Tibial nerve (tissue), 4 donors: ENCODE results near the gene PODXL. TPM values are rescaled to one million over a fixed set of nuclear protein-coding genes. Genes with fewer than 3 reads are reported as not detected.

Source experiments
- DNase-seq, 2 donors: peaks; one replicate each; pipeline ENCODE4 v3.0.0-alpha.2; 2019; ENCODE audit warnings: low spot score in 2 of 2
- H3K27ac ChIP-seq, 4 donors: fragments of 200-600 bp; sonication (generic) in 3 of 4; one replicate each; pipeline ENCODE4 v1.5.1; 2017 to 2019; ENCODE audit warnings: mild to moderate bottlenecking in 1 of 4
- H3K27me3 ChIP-seq, 2 donors: fragments of 200-600 bp; sonication (generic) in 1 of 2; one replicate each; pipeline versions ENCODE4 v1.5.1 to v1.6.0; 2017 to 2019
- H3K36me3 ChIP-seq, 3 donors: fragments of 200-600 bp; sonication (generic); one replicate each; pipeline ENCODE4 v1.5.1; 2018 to 2019
- H3K4me1 ChIP-seq, 4 donors: fragments of 200-600 bp; sonication (generic) in 3 of 4; one replicate each; pipeline ENCODE4 v1.5.1; 2017 to 2019
- H3K4me3 ChIP-seq, 4 donors: fragments of 200-600 bp; sonication (generic) in 3 of 4; one replicate each; pipeline ENCODE4 v1.5.1; 2017 to 2019; ENCODE audit warnings: mild to moderate bottlenecking in 1 of 4, moderate library complexity in 1 of 4
- H3K9me3 ChIP-seq, 4 donors: fragments of 200-600 bp; sonication (generic) in 3 of 4; one replicate each; pipeline ENCODE4 v1.5.1; 2017 to 2019
- EP300 ChIP-seq, 2 donors: sonication (generic); formaldehyde crosslinking; IDR thresholded peaks; one replicate each; pipeline ENCODE4 v1.6.1; 2017; ENCODE audit warnings: antibody characterized with exemption in 2 of 2, mild to moderate bottlenecking in 1 of 2
- POLR2A ChIP-seq, 2 donors: fragments of 450-650 bp; IDR thresholded peaks; one replicate each; pipeline ENCODE4 v1.6.1; 2017; ENCODE audit warnings: antibody characterized with exemption in 2 of 2, mild to moderate bottlenecking in 2 of 2, moderate library complexity in 2 of 2
- WGBS, 2 donors: methylation state at CpG; one replicate each; pipeline ENCODE4 v1.1.5; 2018; 5-methylcytosine and 5-hydroxymethylcytosine counted together
- total RNA-seq, 4 donors: library from RNA; depleted of rRNA; stranded (reverse); fragments of >200 nt; gene quantifications; one replicate each; pipeline ENCODE4 v1.1.0, GENCODE V29; 2016
- TF ChIP-seq, protein P1 (sequence below), 5 experiments: fragments of 200-600 bp in 3 of 5; fragments of 450-650 bp in 2 of 5; sonication (generic) in 3 of 5; IDR thresholded peaks; one replicate each; pipeline ENCODE4 v1.5.1; 2016 to 2019; ENCODE audit warnings: antibody characterized with exemption in 5 of 5, mild to moderate bottlenecking in 3 of 5, moderate library complexity in 2 of 5

PODXL gene
- total RNA-seq, 4 donors from 2014 or later: 12.1 to 40.8 (median 34.3) TPM

DNA sequence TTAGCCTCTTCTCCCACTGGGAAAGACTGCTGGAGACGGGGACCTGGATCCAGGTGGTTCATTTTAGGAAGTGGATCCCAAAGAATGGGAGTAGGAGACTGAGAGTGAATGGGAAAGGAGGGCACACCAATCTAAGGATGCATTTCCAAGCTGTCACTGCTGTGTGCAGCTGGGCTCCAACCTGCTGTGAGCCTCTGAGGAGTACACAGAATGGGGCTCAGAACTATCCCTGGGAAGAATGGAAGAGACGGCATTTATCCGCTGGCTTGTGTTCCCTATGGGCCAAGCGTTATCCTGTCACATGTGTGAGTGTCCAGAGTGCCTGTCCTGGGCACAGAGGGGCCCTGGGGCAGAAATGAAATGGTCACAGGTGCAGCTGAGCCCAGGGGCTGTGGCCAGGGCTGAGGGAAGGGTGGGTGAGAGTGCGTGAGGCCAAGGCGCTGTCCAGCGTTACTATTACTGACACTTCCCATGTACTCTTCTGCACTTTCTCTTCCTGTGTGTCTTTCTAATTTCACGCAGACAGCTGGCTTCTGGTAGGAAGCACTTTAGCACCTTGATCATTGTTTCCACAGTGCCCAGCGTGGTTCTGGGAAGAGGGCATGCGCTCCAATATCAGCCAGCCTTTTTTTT is 35.4 kb upstream of the PODXL start:
- no peak overlapping the region for H3K27ac ChIP-seq
- WGBS, 2 donors: 66% methylated on average over 10 of the region's 10 CpGs

DNA sequence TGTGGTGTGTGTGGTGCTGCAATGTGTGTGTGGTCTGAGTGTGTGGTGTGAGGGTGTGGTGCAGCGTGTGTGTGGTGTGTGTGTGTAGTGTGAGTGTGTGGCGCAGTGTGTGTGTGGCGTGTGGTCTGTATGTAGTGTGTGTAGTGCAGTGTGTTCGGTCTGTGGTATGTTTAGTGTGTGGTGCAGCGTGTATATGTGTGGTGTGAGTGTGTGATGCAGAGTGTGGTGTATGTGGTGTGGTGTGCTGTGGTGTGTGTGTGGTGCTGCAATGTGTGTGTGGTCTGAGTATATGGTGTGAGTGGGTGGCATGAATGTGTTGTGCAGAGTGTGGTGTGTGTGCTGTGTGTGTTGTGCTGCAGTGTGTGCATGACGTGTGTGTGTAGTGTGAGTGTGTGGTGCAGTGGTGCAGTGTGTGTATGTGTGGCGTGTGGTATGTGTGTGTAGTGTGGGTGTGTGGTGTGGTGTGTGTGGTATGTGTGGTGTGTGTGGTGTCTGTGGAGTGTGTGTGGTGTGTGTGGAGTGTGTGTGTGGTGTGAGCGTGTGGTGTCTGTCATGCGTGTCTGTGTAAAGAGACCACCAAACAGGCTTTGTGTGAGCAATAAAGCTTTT is 31.0 kb upstream of the PODXL start:
- no peaks in the 10 kb centered on the region for H3K27me3 ChIP-seq
- WGBS, 2 donors: 91 to 92% methylated on average over 9 of the region's 9 CpGs
- H3K4me3 ChIP-seq: no peak overlapping the region
- no peak for DNase-seq
- no peak overlapping the region for H3K27ac ChIP-seq
- no peaks in the 10 kb centered on the region for H3K36me3 ChIP-seq
- TF ChIP-seq EP300 (IDR thresholded peaks at IDR 0.05): no peak
- TF ChIP-seq POLR2A (IDR thresholded peaks at IDR 0.05): no peak
- TF ChIP-seq, protein P1, sequence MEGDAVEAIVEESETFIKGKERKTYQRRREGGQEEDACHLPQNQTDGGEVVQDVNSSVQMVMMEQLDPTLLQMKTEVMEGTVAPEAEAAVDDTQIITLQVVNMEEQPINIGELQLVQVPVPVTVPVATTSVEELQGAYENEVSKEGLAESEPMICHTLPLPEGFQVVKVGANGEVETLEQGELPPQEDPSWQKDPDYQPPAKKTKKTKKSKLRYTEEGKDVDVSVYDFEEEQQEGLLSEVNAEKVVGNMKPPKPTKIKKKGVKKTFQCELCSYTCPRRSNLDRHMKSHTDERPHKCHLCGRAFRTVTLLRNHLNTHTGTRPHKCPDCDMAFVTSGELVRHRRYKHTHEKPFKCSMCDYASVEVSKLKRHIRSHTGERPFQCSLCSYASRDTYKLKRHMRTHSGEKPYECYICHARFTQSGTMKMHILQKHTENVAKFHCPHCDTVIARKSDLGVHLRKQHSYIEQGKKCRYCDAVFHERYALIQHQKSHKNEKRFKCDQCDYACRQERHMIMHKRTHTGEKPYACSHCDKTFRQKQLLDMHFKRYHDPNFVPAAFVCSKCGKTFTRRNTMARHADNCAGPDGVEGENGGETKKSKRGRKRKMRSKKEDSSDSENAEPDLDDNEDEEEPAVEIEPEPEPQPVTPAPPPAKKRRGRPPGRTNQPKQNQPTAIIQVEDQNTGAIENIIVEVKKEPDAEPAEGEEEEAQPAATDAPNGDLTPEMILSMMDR (IDR thresholded peaks at IDR 0.05): no peak
- no peaks in the 10 kb centered on the region for H3K4me1 ChIP-seq
- no peaks in the 10 kb centered on the region for H3K9me3 ChIP-seq

More for the DNA sequence above, 35.4 kb upstream of the PODXL start:
- Histone ChIP-seq H3K9me3 (no peaks in the 10 kb centered on the region), H3K27me3 (no peaks in the 10 kb centered on the region), H3K4me3 (no peak overlapping the region), H3K4me1 (no peaks in the 10 kb centered on the region), H3K36me3 (no peaks in the 10 kb centered on the region)
- TF ChIP-seq, protein P1 (IDR thresholded peaks at IDR 0.05): no peak
- no peak for TF ChIP-seq EP300 (IDR thresholded peaks at IDR 0.05)
- no peak for TF ChIP-seq POLR2A (IDR thresholded peaks at IDR 0.05)
- no peak for DNase-seq

DNA sequence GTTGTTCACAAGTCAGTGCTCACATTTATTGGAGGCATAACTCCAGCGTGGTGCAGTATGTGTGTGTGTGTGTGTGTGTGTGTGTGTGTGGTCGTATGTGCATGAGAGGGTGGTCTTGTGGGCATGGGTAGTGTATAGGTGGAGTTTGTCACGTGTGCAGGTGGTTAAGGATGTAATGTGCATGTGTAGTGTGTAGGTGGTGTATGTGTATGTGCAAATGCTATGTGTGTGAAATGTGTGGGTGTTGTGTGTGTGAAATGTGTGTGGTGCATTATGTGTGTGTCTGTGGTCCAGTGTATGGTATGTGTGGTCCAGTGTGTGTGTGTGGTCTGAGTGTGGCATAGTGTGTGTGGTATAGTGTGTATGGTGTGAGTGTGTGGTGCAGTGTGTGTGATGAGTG is 30.3 kb upstream of the PODXL start:
- 69 to 78% methylated on average over 3 of the region's 3 CpGs for WGBS, 2 donors
- H3K27me3 ChIP-seq: no peaks in the 10 kb centered on the region
- peaks cover 0 to 3% (median 0%) of the 10 kb centered on the region in 4 donors for H3K4me1 ChIP-seq
- no peak overlapping the region for H3K27ac ChIP-seq
- no peak for TF ChIP-seq POLR2A (IDR thresholded peaks at IDR 0.05)
- TF ChIP-seq, protein P1 (IDR thresholded peaks at IDR 0.05): no peak
- TF ChIP-seq EP300 (IDR thresholded peaks at IDR 0.05): no peak
- DNase-seq: no peak
- H3K36me3 ChIP-seq: no peaks in the 10 kb centered on the region
- H3K4me3 ChIP-seq: no peak overlapping the region
- H3K9me3 ChIP-seq: no peaks in the 10 kb centered on the region

DNA sequence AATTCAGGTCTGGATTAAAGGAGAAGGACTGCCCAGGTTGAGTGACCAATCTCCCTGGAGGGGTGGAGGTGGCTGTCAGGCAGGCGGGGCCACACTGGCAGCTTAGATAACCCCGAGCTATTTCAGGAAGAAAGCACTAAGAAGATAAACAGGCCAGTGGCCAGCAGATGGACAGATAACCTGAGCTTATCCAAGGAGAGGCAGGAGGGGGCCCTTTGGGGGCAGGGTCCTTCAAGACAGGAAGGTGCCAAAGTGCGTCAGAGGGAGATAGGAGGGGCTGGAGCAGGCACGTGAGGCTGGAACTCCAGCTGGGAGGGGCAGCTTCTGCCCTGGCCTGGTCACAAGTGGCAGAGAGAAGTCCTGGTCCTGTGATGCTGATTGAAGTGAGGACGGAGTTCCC is 29.8 kb upstream of the PODXL start:
- no peaks in the 10 kb centered on the region for H3K9me3 ChIP-seq
- 60 to 69% methylated on average over 5 of the region's 5 CpGs for WGBS, 2 donors
- no peak for DNase-seq
- H3K4me1 ChIP-seq: peaks cover 0 to 8% (median 0%) of the 10 kb centered on the region in 4 donors
- no peaks in the 10 kb centered on the region for H3K27me3 ChIP-seq
- no peak overlapping the region for H3K27ac ChIP-seq
- TF ChIP-seq EP300 (IDR thresholded peaks at IDR 0.05) (no peak), POLR2A (IDR thresholded peaks at IDR 0.05) (no peak)
- TF ChIP-seq, protein P1 (IDR thresholded peaks at IDR 0.05): no peak
- H3K4me3 ChIP-seq: no peak overlapping the region
- H3K36me3 ChIP-seq: no peaks in the 10 kb centered on the region

DNA sequence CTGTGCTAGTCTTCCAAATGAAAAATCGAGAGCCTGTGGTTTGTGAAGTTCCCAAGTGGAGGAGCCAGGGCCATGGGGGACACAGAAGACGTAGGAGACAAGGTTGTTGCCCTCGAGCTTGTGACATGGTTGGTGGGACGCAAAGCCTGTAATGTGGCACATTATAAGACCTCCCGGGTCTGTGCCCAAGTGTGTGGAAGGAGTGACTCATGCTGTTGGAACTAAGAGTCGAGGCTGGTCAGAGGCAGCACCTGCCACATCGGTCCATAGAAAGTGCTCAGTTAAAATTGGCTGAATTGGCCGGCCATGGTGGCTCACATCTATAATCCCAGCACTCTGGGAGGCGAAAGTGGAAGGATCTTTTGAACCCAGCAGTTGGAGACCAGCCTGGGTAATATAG is 27.0 kb upstream of the PODXL start:
- H3K4me1 ChIP-seq: peaks cover 0 to 12% (median 0%) of the 10 kb centered on the region in 4 donors
- no peak for DNase-seq
- H3K4me3 ChIP-seq: no peak overlapping the region
- no peaks in the 10 kb centered on the region for H3K36me3 ChIP-seq
- no peak for TF ChIP-seq POLR2A (IDR thresholded peaks at IDR 0.05)
- no peak for TF ChIP-seq EP300 (IDR thresholded peaks at IDR 0.05)
- TF ChIP-seq, protein P1 (IDR thresholded peaks at IDR 0.05): no peak
- WGBS, 2 donors: 90 to 91% methylated on average over 9 of the region's 9 CpGs
- H3K27ac ChIP-seq: no peak overlapping the region
- no peaks in the 10 kb centered on the region for H3K9me3 ChIP-seq
- no peaks in the 10 kb centered on the region for H3K27me3 ChIP-seq
